HK-2 (cell line): Measurements from ENCODE around the gene GCNA.
A peak's percentile ranks its signal among the peaks of the same experiment; 100 is the strongest.

ENCODE experiments used
- DNase-seq: peaks from one replicate; pipeline ENCODE4 v3.0.0-alpha.2; 2018; ENCODE audit not compliant: unreplicated experiment

GCNA gene, protein sequence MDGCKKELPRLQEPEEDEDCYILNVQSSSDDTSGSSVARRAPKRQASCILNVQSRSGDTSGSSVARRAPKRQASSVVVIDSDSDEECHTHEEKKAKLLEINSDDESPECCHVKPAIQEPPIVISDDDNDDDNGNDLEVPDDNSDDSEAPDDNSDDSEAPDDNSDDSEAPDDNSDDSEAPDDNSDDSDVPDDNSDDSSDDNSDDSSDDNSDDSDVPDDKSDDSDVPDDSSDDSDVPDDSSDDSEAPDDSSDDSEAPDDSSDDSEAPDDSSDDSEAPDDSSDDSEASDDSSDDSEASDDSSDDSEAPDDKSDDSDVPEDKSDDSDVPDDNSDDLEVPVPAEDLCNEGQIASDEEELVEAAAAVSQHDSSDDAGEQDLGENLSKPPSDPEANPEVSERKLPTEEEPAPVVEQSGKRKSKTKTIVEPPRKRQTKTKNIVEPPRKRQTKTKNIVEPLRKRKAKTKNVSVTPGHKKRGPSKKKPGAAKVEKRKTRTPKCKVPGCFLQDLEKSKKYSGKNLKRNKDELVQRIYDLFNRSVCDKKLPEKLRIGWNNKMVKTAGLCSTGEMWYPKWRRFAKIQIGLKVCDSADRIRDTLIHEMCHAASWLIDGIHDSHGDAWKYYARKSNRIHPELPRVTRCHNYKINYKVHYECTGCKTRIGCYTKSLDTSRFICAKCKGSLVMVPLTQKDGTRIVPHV

DNA sequence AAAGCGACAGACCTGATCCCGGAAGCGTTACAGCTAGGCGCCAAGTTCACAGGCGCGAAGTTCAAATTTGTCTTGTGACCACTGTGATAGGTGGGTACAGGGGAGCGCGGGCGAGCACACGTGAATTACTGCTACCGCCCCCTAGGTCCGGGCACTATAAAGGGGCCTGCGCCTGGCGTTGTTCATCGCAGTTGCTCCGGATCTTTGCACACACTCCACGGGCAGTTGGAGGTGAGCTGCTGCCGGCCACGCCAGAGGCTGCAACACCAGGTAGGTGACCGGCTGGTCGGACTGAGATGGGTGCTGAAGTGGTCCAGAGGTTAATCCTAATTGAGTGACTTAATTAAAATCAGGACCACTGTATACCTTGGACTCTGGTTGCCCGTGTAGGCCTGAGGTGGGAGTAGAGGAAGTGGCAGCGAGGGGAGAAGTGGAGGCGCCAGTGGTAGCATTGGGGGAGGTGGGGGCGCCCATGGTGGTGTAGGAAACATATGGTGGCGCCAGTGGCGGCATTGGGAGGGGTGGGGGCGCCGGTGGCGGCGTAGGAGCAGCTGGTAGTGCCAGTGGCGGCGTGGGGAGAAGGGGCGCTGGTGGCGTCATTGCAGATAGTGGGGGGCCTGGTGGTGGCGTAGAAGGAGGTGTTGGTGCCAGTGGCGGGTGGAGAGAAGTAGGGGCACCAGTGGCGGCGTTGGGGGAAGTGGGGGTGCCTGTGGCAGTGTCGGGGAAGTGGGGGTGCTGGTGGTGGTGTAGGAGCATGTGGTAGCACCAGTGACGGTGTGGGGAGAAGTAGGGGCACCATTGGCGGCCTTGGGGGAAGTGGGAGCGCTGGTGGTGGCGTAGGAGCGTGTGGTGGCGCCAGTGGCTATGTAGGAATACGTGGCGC, at the start of gene GCNA:
Gene GCNA, plus strand, starts transcription at position 185 of the 883 bp plus-strand sequence. CDS start 2,385 bp downstream, outside the sequence.
- no peak for DNase-seq

DNA sequence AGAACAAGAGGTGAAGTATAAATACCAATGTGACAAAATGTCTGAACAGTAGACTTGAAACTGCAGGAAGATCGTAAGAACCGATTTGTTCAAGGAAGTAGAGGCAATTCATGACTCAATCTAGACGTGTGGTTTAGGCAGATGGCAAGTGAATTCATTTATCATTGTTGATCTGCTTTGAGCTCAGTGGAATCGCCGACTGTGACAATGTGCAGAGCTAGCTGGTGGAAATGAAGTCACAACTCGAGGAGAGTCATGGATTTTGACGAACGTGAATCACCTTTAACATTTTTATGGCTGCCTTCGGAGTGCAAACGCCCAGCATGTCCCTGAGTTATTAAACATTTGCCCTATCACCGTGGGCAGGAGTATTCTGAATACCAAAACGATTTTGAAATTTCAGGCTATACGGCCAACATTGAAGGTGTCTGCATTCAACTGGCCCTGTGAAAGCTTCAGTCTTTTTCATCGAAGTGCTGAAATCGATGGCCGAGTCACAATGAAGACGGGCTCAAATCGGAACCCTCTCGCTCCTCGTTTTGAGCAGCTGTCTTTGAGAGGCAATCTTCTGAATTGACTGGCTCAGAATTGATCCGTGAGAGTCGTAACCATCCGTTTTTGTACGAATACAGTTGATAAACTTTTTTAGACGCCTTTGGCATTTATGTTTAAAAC, 46.0 kb upstream of the GCNA start:
- peak; percentile 34 for DNase-seq

DNA sequence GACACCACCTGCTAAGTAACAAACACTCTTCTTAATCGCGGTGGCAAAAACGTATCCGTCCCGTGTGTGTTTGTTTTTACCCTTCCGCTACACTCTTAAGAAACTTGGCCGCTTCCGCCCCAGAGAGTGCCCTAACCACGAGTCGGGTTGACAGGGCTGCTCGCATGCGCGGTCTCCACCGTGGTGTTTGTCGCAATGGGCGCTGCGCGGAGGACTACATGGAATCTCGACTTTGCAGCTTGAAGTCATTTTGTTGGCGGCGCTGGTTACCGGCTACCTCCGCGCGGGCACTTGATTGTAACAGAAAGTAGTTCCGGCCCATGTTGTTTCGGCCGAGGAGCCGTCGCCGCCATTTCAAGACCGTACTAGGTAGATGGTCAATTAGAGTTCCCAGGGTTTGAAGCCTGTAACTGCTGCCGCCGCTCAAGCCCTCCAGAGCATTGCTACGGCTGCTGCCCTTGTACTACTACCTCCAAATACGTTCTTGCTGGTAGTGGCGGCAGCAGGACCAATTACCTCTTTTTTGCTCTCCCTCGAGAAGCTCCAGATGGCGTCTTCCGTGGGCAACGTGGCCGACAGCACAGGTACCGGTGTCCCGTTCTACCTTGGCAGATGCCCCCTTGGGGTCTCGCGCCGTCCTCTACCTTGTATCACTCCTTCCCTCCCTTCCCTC, 45.3 kb upstream of the GCNA start, which contains the start of gene OGT:
Gene OGT, plus strand, starts transcription at position 352 of the 673 bp plus-strand sequence. Its CDS starts 196 bp downstream, at position 548.
- peak; percentile 92 for DNase-seq

DNA sequence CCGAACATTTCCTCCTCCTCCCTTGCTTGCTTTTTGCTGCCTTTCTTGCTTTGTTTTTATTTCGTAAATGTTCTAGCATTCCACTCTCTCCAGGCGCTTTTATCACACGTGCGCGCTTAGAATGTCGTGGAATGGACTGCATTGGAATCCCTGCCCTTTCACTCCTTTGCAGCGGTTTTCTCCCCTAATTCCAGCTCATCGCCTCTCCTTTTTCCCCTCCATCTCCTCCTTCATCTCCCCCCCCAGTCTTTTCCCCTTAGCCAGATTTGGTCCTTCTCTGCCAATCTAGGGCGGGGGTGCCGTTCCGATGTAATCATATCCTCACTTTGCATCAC, 44.8 kb upstream of the GCNA start:
- DNase-seq = no peak

DNA sequence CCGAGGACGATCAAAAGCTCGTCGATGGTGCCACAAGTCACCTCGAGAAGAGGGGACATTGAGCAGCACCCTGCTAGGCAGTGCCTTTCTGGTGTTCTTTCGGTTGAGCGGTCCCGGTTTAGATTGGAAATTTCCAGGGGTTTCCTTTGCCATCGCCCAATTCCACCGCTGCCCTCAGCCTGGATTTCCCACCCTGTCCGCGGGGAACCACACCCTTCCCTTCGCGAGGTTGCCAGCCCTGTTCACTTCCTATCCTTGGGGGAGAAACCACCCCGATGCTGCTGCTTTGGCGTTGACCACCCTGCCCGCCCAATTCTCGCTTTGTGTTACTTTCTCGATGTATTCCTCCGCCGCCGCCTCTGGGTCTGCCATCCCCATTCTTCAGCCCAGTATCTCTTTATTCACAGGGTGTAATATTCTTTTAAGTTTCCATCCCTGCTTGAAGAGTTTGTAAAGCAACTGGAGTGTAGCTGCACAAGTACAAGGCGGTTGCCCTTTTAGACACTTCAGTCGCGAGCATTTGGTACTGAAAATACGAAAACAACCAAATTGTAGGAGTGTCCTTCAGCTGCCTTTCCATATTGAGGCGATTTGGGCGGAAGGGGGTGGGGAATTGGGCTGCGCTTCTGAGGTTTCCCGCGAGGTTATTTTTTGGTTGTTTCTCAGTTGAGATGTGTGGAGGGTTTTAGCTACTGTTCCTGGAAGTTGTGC, 44.2 kb upstream of the GCNA start:
- DNase-seq = peak; percentile 31

DNA sequence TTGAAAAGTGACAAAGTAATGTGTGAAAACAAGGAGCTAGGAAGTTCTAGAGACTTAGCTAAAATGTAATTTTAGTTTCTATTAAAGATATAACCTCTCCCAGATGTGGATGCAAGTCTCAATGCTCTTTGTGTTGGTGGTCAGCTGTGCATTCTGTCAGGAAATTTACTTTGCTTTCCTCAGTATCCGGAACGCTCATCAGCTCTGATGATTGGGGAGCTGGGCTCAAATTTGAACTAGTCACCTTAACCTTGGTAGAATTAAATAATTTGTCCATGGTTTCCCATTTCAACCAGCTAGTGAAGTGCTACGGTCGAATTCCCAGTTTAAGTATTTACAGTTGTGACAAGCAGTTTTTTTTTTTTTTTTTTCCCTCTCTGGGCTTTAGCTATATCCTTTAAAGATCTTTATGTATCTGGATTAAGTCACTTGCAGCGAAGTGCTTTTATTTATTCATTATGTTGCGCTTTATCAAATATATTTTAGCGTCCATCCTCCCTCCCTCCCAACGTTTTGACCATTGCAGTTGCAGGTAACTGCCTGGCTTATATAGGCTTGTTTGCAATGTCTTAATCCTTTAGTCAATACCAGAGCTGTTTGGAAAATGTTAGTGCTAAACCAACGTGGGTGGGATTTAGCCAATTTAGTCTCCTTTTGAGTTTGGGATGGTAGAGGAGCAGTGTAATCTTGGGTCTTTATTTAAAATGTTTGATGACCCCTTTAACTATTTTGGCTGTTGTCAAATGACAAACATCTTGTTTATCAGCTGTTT, 43.3 kb upstream of the GCNA start:
- no peak for DNase-seq

DNA sequence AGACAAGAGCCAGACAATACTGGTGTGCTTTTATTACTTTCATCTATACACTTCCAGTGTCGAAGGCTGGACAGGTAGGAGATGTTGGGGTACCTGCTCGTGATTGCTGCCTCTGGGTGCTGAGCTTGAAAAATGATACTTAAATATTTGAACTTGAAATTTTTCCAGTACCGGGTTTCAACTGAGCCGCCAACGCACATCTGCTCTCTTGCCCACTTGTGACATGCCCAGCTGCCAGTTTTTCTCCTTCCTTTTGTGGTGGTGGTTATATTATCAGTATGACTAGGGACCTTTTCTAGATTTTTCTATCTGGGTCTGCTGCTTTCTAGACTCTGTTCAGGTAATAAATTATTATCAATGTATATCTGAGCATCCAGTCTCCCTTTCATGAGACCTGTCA, 42.0 kb upstream of the GCNA start:
- no peak for DNase-seq

DNA sequence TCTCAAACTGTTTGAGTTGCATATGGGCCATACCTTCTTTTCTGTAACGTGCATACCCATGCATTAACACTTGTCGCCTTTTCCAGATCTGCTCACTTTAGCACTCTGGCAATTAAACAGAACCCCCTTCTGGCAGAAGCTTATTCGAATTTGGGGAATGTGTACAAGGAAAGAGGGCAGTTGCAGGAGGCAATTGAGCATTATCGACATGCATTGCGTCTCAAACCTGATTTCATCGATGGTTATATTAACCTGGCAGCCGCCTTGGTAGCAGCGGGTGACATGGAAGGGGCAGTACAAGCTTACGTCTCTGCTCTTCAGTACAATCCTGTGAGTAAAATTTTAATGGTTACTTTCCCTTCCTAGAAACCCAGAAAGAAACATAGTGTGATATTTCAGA, 40.5 kb upstream of the GCNA start:
- DNase-seq = no peak

DNA sequence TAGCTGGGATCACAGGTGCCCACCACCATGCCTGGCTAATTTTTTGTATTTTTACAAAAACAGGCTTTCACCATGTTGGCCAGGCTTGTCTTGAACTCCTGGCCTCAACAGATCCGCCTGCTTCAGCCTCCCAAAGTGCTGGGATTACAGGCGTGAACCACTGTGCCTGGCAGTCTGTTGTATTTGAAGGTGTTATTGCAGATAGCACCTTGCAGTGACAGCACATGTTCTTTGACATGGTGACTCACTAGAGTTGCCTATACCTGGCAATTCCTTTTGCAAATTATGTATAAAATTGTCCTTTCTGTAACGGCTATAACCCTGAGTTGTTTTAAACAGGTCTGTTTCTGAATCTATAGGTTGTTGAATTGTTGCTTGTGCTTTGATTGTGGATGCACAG, 37.4 kb upstream of the GCNA start:
- DNase-seq = no peak

DNA sequence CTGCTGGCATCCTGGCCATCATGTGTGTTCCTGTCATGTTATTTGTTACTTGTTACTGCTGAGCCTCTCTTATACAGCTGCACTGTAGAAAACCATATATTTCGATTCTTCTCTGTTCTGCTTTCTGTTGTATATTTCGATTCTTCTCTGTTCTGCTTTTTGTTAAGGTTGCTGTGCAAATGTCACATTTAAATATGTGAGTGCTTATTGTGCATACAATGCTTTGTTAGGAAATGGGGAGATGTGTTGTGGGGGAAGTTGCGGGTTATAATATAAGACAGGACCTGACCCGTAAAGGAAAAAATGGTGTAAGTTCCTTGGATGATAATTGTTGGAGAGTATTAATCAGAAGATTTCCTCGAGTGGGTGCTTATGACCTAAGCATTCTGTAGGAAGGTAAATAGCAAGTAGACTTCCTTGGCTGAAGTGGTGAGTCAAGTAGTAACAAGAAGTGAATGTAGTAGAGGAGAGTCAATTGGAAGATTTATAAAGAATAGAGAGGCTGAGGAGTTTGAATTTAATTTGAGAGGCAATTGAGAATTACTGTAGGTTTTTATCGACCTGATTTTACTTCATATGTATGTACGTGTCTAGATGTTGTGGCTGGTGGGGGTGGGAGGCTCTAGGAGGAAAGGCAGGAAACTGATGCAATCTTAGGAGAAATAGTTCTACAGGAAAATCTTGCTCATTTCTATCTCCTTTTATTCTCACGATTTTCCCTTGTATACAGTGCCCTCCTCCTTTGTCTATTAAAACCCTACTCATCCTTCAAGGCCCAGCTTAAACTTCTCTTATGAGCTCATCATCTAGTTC, 36.8 kb upstream of the GCNA start:
- no peak for DNase-seq

DNA sequence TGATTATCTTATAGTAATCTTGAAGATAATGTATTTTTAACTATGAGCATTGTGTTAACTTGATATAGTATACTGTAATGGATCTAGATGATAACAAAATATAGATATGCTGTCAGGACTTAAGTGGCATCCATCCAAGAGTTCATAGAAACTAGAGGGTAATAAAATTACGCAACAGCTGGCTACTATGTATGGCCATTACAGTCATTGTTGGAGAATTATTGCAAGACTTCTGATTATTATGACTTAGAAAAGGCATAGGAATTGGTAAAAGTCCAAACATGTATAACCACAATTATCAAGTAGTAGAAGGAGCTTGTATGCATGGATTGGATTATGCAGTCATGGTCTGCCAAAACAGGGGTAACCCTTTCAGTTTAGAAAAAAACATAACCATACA, 35.8 kb upstream of the GCNA start:
- no peak for DNase-seq

DNA sequence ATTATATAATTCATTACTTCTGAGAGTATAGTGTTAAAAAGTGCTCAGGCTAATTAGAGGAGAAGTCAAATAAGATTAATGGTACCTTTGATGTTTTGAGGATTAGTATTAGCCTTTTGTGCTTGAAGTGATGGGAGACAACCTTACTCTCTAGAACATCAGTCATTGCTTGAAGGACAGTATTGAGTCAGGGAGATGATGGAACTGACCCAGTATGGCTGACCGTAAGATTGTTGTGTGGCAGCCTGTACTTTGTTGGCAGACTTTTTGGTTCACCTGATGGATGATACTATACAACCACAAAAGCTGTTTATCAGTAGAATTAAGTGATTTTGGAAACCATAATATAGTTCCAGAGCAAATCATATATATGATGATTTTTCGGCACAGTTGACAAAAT, 35.4 kb upstream of the GCNA start:
- DNase-seq = no peak

DNA sequence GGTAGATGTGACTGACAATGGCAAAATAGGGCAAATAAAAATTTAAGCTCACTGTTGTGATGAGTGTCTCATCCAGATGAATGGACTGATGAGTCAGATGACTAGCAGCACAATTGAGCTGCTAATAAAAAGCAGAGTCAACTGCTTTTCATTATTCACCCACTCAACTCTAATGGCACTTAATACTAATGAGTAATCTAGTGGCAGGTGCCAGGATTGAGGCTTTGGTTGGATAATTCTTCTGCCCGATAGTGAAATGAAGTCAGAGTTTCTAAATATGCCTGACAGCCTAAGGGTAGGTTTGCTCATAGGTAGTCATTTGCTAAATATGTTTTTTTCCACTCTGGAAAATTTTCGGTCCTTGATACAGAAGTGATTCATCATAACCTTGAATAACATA, 34.9 kb upstream of the GCNA start:
- no peak for DNase-seq

DNA sequence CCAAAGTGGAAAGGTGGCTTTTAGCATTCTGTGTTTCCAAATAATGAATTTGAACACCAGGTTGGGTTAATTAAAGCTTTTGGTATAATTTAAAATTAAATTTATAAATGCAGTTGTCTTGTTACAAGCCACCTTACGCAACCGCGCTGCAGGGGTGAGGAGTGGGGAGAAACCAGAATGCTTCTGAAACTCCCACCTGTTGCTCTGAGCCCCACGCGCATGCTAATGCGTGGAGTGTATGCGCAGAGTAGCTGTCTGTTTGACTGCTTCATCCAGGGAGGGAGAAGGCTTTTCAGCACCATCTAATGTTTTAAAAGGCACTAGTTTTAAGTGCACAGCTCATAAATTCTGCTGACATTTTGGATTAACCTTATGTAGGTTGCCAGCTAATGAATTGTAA, 32.9 kb upstream of the GCNA start:
- no peak for DNase-seq

DNA sequence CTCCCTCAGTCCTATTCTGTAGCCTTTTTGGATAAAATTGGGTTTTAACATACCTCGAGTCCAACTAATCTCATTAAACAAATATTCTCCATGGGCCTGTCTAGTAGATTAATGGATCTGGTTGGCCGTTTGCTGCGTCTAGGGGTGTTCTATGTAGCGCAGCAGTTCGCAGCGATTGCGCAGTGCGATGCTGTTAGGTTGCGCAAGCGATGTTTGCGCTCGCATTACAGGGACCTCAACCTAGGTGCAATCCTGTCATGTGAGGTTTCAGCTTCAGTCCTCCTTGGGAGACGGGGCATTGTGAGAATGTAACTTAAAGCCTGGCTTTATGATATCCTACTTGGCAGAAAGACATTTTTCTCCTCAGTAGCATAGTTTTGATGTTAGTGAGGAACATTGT, 31.4 kb upstream of the GCNA start:
- DNase-seq = no peak

DNA sequence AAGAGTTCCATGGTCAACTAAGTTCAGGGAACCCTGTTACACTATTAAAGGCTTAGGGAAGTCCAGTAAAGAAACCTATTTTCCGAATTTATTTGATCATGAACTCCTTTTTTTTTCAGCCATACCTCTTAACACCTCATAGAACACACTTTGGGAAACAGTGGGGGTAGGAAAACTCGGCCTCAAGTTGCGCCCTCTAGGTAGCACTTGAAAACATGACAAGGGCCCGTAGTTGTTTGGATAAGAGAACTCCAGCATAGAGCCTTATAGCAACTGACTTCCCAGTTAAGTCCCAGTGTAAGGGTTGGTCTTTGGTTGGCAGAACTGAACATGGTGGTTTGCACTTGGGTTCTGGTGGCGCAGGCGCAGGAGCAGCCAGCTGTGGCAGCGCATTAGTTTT, 30.9 kb upstream of the GCNA start:
- DNase-seq = no peak

DNA sequence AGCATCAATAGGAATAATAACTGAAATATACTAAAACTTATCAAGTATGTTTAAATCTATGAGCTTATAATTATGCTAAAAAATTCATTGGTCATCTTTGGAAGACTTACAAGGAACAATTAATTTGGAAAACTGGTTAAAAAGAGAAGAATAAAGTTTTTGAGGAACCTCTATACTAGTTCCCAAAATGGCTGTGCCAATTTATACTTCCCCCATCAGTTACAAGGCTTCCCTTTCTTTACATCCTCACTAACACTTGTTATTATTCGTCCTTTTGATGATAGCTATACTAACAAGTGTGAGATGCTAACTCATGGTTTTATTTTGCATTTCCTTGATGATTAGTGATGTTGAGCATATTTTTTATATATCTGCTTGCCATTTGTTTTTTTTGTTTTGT, 28.3 kb upstream of the GCNA start:
- no peak for DNase-seq

DNA sequence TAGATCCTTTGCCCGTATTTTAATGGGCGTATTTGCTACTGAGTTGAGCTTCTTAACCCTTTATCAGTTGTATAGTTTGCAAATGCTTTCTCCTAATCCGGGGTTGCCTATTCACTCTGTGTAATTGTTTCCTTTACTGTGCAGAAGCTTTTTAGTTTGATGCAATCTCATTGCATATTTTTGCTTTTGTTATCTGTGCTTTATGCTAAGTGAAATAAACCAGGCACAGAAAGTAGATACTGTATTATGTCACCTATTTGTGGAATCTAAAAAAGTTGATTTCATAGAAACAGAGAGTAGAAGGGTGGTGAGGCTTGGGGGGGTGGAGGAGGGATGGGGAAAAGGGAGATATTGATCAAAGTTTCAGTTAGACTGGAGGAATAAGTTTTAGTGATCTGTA, 27.7 kb upstream of the GCNA start:
- no peak for DNase-seq

DNA sequence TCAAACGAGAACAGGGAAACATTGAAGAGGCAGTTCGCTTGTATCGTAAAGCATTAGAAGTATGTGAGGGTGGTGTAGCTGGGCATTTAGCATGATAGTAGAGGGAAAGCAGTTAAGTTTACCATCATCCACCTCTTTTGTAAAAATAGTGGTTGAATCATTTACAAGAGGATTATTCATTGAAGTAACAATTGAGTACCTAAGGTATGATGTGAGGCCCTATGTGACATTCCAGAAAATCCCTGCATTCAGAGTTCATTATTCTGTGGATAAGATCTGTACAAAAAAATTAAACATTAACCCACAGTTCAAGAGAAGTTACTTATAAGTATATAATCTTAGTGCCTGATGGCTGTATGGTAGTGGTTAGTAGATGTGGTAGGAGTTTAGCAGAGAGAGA, 22.2 kb upstream of the GCNA start:
- peak; percentile 13 for DNase-seq
